ENCODE measurements around the gene PTPRT.

DNA sequence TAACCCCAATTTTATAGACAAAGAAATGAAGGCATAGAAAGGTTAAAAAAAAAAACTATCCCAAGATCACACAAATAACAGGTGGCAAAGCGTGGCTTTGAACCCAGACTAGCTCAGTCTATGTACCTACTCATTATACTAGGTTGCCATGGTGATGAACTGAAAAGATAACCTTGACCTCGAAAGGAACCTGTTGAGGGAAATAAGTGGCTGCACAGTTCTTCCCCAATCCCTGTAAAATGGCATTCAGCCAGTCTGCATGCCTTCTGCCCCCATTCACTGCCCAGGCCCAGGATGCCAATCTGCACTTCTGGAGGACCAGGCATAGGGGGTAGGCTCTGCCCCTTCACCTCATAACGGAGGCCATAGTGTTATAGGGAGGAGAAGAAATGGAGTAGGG lies 295.2 kb downstream of the PTPRT start:
- TF ChIP-seq, protein P1, sequence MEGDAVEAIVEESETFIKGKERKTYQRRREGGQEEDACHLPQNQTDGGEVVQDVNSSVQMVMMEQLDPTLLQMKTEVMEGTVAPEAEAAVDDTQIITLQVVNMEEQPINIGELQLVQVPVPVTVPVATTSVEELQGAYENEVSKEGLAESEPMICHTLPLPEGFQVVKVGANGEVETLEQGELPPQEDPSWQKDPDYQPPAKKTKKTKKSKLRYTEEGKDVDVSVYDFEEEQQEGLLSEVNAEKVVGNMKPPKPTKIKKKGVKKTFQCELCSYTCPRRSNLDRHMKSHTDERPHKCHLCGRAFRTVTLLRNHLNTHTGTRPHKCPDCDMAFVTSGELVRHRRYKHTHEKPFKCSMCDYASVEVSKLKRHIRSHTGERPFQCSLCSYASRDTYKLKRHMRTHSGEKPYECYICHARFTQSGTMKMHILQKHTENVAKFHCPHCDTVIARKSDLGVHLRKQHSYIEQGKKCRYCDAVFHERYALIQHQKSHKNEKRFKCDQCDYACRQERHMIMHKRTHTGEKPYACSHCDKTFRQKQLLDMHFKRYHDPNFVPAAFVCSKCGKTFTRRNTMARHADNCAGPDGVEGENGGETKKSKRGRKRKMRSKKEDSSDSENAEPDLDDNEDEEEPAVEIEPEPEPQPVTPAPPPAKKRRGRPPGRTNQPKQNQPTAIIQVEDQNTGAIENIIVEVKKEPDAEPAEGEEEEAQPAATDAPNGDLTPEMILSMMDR (IDR thresholded peaks at IDR 0.05) = no peak
- no peak for TF ChIP-seq EP300 (IDR thresholded peaks at IDR 0.05)

Measured in gastroesophageal sphincter (tissue), 3 donors.